Occipital lobe (tissue), 3 donors: Measurements from ENCODE around the gene SRSF5. TPM values are rescaled to one million over a fixed set of nuclear protein-coding genes. Genes with fewer than 3 reads are reported as not detected.
"Not testable (repeated sequence)": the region's sequence is repeated elsewhere in the genome, so short reads cannot be mapped to it uniquely, and the experiment has no call there.

Experiments used
- DNase-seq: peaks from one replicate; lab custom pipeline; 2025; lab: John Stamatoyannopoulos, UW
- small RNA-seq: library from RNA; depleted of rRNA; stranded (forward); fragments of <200 nt; gene quantifications from one replicate; pipeline ENCODE3, GENCODE V24; 2014
- total RNA-seq: library from RNA; depleted of rRNA; stranded (reverse); fragments of >200 nt; gene quantifications from one replicate; pipeline ENCODE4 v1.2.3, GENCODE V29; 2014

The SRSF5 gene
- total RNA-seq, 1 donor from 2014 or later: 118 TPM

- no peak for DNase-seq
These were observed 40.2 kb downstream of the SRSF5 start for GRCh38 chr14:69807192-69807591.

- DNase-seq: no peak
These were observed 42.2 kb downstream of the SRSF5 start for GRCh38 chr14:69808919-69809808.

- DNase-seq: no peak
These were observed 44.4 kb downstream of the SRSF5 start for GRCh38 chr14:69811227-69811867.

GRCh38 chr14:69811868-69812252, 44.9 kb downstream of the SRSF5 start:
- no peak for DNase-seq

- DNase-seq: no peak
These were observed 45.8 kb downstream of the SRSF5 start for GRCh38 chr14:69812711-69813110.

- not testable (repeated sequence) for DNase-seq
These were observed 46.4 kb downstream of the SRSF5 start for GRCh38 chr14:69813346-69813745.

- DNase-seq: no peak
These were observed 47.5 kb downstream of the SRSF5 start for GRCh38 chr14:69814397-69814796.

GRCh38 chr14:69815556-69815955, 48.6 kb downstream of the SRSF5 start:
- no peak for DNase-seq

- no peak for DNase-seq
These were observed 49.3 kb downstream of the SRSF5 start for GRCh38 chr14:69816216-69816615.

- DNase-seq: peak; percentile 20
These were observed 51.8 kb downstream of the SRSF5 start for GRCh38 chr14:69818758-69819191.

GRCh38 chr14:69819607-69820006, 52.7 kb downstream of the SRSF5 start:
- no peak for DNase-seq

GRCh38 chr14:69820991-69821390, 54.0 kb downstream of the SRSF5 start:
- no peak for DNase-seq

Small RNA genes lying within 50 kb of the gene (small RNA-seq; reads per million reads assigned to genes)
- not detected for gene RF00614

Other genes with a start within 250 kb of the SRSF5 start
- 6.9 TPM for gene CCDC177, start 192.3 kb upstream of the SRSF5 start, total RNA-seq
- gene SUSD6, start 155.5 kb upstream of the SRSF5 start, total RNA-seq: 6.1 TPM
- gene SLC10A1, start 30.1 kb downstream of the SRSF5 start, total RNA-seq: not detected
- 18.6 TPM for gene SMOC1, start 112.3 kb downstream of the SRSF5 start, total RNA-seq